ENCODE measurements around the gene SP140.
"Not testable (repeated sequence)": the region's sequence is repeated elsewhere in the genome, so short reads cannot be mapped to it uniquely, and the experiment has no call there.

The SP140 gene

GRCh38 chr2:230225486-230225885, at the start of gene SP140:
SP140 (plus strand) TSS chr2:230225736; CDS start chr2:230225845, 109 bp downstream.
- DNase-seq (ENCODE audit: low read depth in 2 of 2) = peak; percentile 70 to 80

- no peak for DNase-seq (ENCODE audit: low read depth in 2 of 2)
These were observed 48.5 kb upstream of the SP140 start for GRCh38 chr2:230176996-230177395.

- DNase-seq (ENCODE audit: low read depth in 2 of 2) = no peak
These were observed 46.7 kb upstream of the SP140 start for GRCh38 chr2:230178546-230179485.

GRCh38 chr2:230179907-230180306, 45.6 kb upstream of the SP140 start:
- DNase-seq (ENCODE audit: low read depth in 2 of 2) = no peak

GRCh38 chr2:230181195-230181594, 44.3 kb upstream of the SP140 start:
- DNase-seq (ENCODE audit: low read depth in 2 of 2) = no peak

- DNase-seq (ENCODE audit: low read depth in 2 of 2) = no peak
These were observed 40.6 kb upstream of the SP140 start for GRCh38 chr2:230184727-230185578.

GRCh38 chr2:230202430-230203109, 23.0 kb upstream of the SP140 start:
- no peak for DNase-seq (ENCODE audit: low read depth in 2 of 2)

- no peak for DNase-seq (ENCODE audit: low read depth in 2 of 2)
These were observed 22.3 kb upstream of the SP140 start for GRCh38 chr2:230203110-230203676.

- no peak for DNase-seq (ENCODE audit: low read depth in 2 of 2)
These were observed 20.5 kb upstream of the SP140 start for GRCh38 chr2:230205034-230205433.

- DNase-seq (ENCODE audit: low read depth in 2 of 2) = no peak
These were observed 19.8 kb upstream of the SP140 start for GRCh38 chr2:230205721-230206120.

- no peak for DNase-seq (ENCODE audit: low read depth in 2 of 2)
These were observed 17.0 kb upstream of the SP140 start for GRCh38 chr2:230208576-230208975.

- no peak for DNase-seq (ENCODE audit: low read depth in 2 of 2)
These were observed 16.0 kb upstream of the SP140 start for GRCh38 chr2:230209422-230210051.

GRCh38 chr2:230216489-230216888, 9.0 kb upstream of the SP140 start:
- DNase-seq (ENCODE audit: low read depth in 2 of 2) = no peak

- DNase-seq (ENCODE audit: low read depth in 2 of 2) = no peak
These were observed 8.1 kb upstream of the SP140 start for GRCh38 chr2:230217424-230217823.

GRCh38 chr2:230218421-230218820, 7.1 kb upstream of the SP140 start:
- DNase-seq (ENCODE audit: low read depth in 2 of 2) = no peak

- DNase-seq (ENCODE audit: low read depth in 2 of 2) = peak; percentile 64 to 76
These were observed 5.9 kb upstream of the SP140 start, which contains the start of gene SP110 for GRCh38 chr2:230219419-230220331. SP110 (minus strand) TSS chr2:230219984; CDS start chr2:230216927, 3,057 bp downstream.

GRCh38 chr2:230220347-230220969, 5.1 kb upstream of the SP140 start:
- no peak for DNase-seq (ENCODE audit: low read depth in 2 of 2)

- no peak for DNase-seq (ENCODE audit: low read depth in 2 of 2)
These were observed 4.0 kb upstream of the SP140 start for GRCh38 chr2:230221493-230221892.

GRCh38 chr2:230222829-230223228, 2.7 kb upstream of the SP140 start:
- DNase-seq (ENCODE audit: low read depth in 2 of 2) = not testable (repeated sequence)
